Measurements from ENCODE around the gene ADGRB3.
"Not testable (repeated sequence)": the region's sequence is repeated elsewhere in the genome, so short reads cannot be mapped to it uniquely, and the experiment has no call there.

Gene ADGRB3

DNA sequence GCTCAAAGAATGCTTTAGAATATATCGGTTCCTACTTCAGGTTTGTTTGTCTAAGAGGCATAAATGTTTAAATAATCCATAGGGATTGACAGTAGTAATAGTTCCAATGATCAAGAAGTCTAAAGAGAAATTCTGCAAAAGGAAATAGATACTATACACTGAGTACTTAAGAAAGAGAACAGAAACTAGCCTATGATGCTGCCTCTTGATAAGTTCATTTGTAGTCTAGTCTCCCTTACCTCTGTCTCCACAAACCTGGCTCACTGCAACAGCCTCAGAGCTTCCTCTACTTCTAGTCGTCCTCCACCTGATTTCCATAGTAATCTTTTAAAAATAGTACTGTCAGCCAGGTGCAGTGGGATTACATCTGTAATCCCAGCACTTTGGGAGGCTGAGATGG is 650.0 kb downstream of the ADGRB3 start:
- no peak for DNase-seq

GRCh38 chr6:69286331-69286730 is 651.2 kb downstream of the ADGRB3 start:
- no peak for DNase-seq

DNA sequence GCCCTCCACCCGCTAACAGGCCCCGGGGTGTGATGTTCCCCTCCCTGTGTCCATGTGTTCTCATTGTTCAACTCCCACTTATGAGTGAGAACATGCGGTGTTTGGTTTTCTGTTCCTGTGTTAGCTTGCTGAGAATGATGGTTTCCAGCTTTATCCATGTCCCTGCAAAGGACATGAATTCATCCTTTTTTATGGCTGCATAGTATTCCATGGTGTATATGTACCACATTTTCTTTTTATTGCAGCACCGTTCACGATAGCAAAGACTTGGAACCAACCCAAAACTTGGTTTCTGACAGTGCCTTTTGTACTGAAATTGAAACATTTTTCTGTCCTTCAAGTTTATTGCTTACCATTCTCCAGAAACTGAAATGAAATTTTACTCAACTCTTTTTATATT is 653.1 kb downstream of the ADGRB3 start:
- not testable (repeated sequence) for DNase-seq

DNA sequence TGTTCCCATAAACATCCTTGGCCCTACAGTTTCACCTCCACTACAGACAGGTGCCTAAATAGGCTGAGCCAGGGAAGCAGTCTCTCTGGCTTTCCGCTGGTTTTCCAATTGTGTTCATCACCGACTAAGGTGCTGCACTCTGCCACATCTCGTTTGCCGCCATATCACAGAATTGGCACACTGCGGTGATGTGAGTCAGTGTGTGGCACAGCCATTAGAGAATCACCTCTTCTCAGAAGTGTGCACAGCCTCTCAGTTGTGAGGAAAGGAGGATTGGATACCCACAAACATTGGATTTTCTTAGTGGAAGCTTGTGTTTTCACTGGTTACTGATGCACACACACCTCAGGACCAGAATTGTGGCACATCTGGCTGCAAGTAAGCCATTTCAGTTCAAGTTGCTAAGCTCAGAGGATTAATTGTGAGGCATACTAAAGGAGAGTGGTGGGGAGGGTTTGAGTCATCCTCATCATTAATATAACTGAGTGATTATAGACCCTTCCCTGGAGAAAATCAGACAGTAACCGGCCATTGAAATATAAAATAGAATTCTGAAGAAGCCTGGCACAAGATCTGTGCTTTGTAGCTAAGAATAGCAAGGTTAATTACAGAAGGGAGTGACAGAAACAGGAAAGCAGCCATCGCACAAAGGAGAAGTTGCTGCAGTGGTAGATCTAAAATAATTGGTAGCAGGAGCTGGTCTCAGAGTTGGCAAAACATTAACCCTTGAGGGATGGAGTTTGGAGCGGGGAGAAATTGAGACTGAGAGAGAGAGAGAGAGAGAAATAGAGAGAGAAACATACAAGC is 654.8 kb downstream of the ADGRB3 start:
- no peak for DNase-seq

DNA sequence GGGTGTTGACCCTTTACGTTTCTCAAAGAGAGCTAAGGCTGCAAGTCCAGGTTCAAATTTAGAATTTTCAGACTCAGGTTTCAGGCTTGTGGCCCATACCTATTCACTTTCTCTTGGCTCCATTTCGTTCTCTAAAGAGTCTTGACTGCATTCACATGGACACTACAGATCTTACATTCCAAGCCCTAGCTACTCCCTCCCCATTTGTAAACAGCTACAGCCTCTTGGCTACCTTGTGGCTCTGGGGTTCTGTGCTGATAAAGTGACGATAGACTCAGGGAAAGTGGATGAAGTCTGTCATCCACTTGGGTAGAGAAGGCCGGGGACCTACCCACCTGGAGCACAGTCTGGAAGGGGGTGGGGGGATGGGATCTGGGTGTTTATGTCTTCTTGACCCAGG is 658.4 kb downstream of the ADGRB3 start:
- DNase-seq = no peak

GRCh38 chr6:69294407-69294806 is 659.3 kb downstream of the ADGRB3 start:
- no peak for DNase-seq

- no peak for DNase-seq
Measured at GRCh38 chr6:69294862-69295261, 659.8 kb downstream of the ADGRB3 start.

GRCh38 chr6:69303382-69303781 is 668.3 kb downstream of the ADGRB3 start:
- no peak for DNase-seq

DNA sequence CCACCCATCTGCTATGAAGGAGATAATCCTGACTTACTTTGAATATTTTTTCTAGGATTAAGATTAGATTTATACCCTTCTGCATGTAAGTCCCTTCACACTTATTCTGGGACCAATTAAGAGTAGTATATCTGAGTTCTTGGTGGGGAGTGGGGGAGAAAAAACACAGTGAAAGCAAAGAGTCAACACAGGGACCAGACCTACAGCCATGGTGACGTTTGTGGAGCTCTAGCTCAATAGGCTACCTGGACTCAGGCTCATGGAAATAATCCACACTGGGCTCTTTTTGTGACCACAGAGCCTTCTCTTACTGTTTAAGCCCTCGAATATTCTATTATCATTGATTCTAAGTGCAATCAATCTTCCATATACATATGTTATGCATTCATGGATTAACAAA is 670.4 kb downstream of the ADGRB3 start:
- DNase-seq = no peak

DNA sequence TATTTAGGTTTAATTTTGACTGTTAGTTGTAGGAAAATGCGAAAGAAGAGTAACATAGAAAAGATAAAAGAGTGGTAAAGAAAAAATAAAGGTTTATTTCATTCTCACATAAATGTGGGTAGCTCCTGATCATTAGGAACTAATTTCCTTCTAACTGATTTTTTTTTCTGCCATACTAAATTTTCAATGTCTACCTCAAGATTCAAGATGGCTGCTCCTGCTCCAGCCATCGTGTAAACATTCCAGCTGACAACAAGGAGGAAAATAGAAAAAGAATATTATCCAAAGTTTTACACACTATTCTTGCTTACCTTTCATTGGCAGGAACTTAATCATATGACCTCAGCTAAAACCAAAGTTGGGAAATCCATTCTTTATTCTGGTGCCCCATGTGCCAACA is 673.5 kb downstream of the ADGRB3 start:
- DNase-seq = no peak

- no peak for DNase-seq
Measured at GRCh38 chr6:69311888-69312287, 676.8 kb downstream of the ADGRB3 start.

DNA sequence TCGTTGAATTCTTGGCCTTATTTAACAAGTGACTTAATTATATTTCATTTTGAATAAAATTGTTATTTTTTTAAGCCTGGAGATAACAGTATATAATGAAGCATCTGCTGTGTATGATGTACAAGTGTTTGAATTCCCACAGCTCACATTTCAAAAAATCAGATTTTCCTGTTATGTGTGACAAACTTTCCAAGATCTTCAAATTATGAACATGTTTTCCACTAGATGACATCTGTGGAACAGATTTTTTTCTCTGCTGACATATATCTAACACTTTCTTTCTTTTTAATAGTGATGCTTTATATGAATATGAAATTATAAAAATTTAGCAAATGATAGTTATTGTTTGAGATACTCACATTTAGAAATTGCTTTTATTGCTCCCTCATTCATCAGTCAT is 678.9 kb downstream of the ADGRB3 start:
- DNase-seq = no peak

GRCh38 chr6:69314531-69314930 is 679.4 kb downstream of the ADGRB3 start:
- DNase-seq = no peak

DNA sequence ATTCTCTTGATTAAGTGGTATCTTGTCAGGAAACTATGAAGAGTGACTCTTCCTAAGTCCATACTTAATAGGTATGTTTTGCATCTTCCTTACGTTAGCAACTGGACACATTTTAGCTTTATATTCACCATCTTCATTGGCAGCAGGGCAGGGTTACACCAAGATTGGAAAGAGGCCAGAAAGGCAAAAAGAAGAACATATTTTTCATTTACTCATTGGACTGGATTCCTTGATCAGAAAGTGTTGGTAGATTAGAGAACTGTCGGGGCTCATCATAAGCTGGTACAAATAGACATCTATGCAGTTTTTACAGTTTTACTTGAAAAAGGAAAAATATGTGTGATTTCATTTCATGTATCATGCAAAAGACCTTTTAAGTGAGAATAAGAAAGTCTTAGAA is 696.8 kb downstream of the ADGRB3 start:
- no peak for DNase-seq

DNA sequence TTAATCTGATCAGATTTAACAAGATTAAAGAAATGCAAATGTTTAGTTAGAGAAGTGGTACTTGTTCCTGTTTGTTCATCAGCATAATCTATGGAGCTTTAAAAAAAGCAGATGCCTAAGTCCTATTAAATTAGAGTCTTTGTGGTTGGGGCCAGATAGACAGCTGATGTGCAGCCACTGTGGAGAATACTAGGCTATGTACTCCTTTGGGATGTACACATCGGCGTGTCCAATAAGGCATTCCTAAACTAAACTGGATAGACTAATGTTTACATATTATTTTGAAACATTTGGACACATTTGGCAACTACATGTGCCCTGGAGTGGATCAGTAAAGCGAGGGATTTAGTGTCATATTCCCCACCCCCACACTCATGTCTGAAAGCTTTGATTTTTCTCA is 702.2 kb downstream of the ADGRB3 start:
- DNase-seq = no peak

- DNase-seq = no peak
Measured at GRCh38 chr6:69338431-69339162, 703.5 kb downstream of the ADGRB3 start.

DNA sequence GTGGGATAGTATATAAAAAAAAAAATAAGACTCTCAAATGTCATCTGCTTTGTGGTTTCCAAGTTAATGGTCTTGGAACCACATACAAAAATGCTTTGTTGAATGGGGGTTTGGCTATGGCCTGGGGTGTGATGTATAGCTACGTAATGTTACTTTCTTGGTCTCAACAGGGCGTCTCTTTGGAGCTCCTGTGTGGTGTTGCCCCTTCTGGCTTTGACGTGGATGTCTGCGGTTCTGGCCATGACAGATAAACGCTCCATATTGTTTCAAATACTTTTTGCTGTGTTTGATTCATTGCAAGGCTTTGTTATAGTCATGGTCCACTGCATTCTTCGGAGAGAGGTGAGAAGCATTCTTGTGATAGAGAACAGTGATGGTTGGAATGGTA is 704.1 kb downstream of the ADGRB3 start:
- no peak for DNase-seq

GRCh38 chr6:69340196-69340595 is 705.1 kb downstream of the ADGRB3 start:
- DNase-seq = no peak

DNA sequence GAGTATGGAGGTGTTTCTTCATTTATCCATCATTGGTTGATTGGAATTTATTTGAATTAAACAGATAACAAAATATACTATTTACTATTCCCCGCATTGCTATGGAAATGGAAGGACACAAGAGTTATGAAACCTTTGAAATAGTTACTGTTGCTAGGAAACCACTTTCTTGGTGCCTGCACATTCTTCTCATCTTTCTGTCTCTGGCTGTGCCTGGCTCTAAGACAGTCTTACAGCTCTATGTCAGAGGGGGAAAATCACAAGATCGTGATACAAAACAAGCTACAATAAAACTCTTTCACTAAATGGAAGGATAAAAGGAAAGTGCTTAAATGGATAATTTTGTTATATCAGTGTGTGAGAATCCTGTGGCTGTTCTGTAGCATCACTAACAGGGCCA is 708.8 kb downstream of the ADGRB3 start:
- no peak for DNase-seq

GRCh38 chr6:69349771-69350170 is 714.7 kb downstream of the ADGRB3 start:
- DNase-seq = no peak

DNA sequence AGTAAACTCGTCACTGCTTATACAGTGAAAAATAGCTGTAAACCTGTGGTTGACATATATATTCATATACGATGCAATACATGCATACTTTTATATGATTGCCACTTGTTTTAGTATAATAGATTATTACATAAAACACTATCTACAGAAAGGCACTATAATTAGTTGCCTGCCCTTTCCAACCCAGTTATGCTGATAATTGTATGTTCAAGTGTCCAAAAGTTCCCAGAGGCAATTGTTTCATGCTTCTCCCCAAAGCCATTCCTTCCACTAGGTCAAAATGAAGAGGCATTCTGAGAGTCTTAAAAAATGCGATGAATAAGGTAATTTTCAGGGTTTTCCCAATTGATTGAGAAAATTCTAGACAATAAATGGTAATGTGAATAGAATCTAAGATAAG is 727.1 kb downstream of the ADGRB3 start:
- no peak for DNase-seq

- no peak for DNase-seq
Measured at GRCh38 chr6:69366831-69367230, 731.7 kb downstream of the ADGRB3 start.

DNA sequence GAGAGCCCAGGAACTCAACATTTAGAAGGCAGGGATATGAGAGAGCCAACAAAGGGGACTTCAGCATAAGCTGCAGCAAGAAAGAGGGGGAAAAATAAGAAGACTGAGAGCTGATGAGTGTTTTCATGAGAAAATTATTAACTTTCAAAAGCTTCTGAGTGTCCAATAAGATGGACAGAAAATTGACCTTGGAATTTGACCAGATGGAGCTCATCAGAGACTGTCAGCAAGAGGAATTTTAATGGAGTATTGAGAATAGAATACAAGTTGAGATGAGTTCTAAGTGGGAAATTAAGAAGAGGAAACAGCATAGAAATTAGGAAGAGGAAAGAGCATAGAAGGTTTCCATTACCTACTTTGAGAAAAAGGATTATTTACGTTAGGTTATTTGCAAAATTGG is 733.5 kb downstream of the ADGRB3 start:
- no peak for DNase-seq

DNA sequence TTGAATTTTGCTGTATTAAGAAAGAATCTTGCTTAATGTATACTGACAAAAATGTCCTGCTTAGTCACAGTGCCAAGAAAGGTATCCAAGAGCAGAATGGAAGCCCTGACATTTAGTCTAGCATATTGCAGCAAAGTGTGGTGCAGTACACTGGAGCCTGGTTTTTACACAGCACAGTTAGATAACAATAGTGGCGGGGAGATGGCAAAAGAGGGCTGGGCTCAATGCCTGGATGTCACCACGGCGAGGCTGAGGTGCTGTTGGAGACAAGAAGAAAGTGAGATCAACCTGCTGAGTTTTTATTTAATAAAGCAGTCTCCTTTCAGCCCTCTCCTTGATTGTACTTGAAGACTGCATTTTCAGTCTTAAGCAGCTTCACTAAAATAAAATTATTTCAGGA is 735.7 kb downstream of the ADGRB3 start:
- no peak for DNase-seq

GRCh38 chr6:69378326-69378725 is 743.2 kb downstream of the ADGRB3 start:
- no peak for DNase-seq
